Measurements from ENCODE around the gene SDK1.

Gene SDK1

GRCh38 chr7:3270362-3270761, 30.7 kb upstream of the SDK1 start:
- H3K4me2 ChIP-seq (ENCODE audit: low read length), result no peak overlapping the region
- no peak overlapping the region for H3K9ac ChIP-seq
- H3K27me3 ChIP-seq (ENCODE audit: control insufficient read depth, insufficient read depth, low read length), result no peaks in the 10 kb centered on the region
- H3K27ac ChIP-seq, result no peak overlapping the region
- H3K4me1 ChIP-seq, result no peaks in the 10 kb centered on the region
- H3K79me2 ChIP-seq, result no peaks in the 10 kb centered on the region
- TF ChIP-seq CTCF (IDR thresholded peaks at IDR 0.05), result no peak
- H2AFZ ChIP-seq, result no peak overlapping the region
- H3K36me3 ChIP-seq (ENCODE audit: control insufficient read depth, insufficient read depth, low read length), result no peaks in the 10 kb centered on the region
- no peaks in the 10 kb centered on the region for H3K9me3 ChIP-seq (ENCODE audit: control insufficient read depth, low read length)
- H3K4me3 ChIP-seq (ENCODE audit: low read depth, low read length), result no peak overlapping the region

- Histone ChIP-seq H3K4me3 (ENCODE audit: low read depth, low read length) (no peak overlapping the region), H3K79me2 (no peaks in the 10 kb centered on the region), H3K27me3 (ENCODE audit: control insufficient read depth, insufficient read depth, low read length) (no peaks in the 10 kb centered on the region), H3K9ac (no peak overlapping the region), H3K9me3 (ENCODE audit: control insufficient read depth, low read length) (no peaks in the 10 kb centered on the region), H3K27ac (no peak overlapping the region), H2AFZ (no peak overlapping the region), H3K36me3 (ENCODE audit: control insufficient read depth, insufficient read depth, low read length) (no peaks in the 10 kb centered on the region), H3K4me2 (ENCODE audit: low read length) (no peak overlapping the region), H3K4me1 (no peaks in the 10 kb centered on the region)
- no peak for TF ChIP-seq CTCF (IDR thresholded peaks at IDR 0.05)
Measured at GRCh38 chr7:3271298-3271697, 29.8 kb upstream of the SDK1 start.

GRCh38 chr7:3272691-3273141, 28.3 kb upstream of the SDK1 start:
- no peak overlapping the region for H3K4me3 ChIP-seq (ENCODE audit: low read depth, low read length)
- no peak overlapping the region for H2AFZ ChIP-seq
- TF ChIP-seq CTCF (IDR thresholded peaks at IDR 0.05), result no peak
- H3K27ac ChIP-seq, result no peak overlapping the region
- no peaks in the 10 kb centered on the region for H3K36me3 ChIP-seq (ENCODE audit: control insufficient read depth, insufficient read depth, low read length)
- H3K4me1 ChIP-seq, result no peaks in the 10 kb centered on the region
- H3K9me3 ChIP-seq (ENCODE audit: control insufficient read depth, low read length), result no peaks in the 10 kb centered on the region
- H3K27me3 ChIP-seq (ENCODE audit: control insufficient read depth, insufficient read depth, low read length), result no peaks in the 10 kb centered on the region
- no peak overlapping the region for H3K4me2 ChIP-seq (ENCODE audit: low read length)
- H3K9ac ChIP-seq, result no peak overlapping the region
- H3K79me2 ChIP-seq, result no peaks in the 10 kb centered on the region

GRCh38 chr7:3274131-3274530, 26.9 kb upstream of the SDK1 start:
- Histone ChIP-seq H3K79me2 (no peaks in the 10 kb centered on the region), H3K27ac (no peak overlapping the region), H3K4me2 (ENCODE audit: low read length) (no peak overlapping the region), H3K4me1 (no peaks in the 10 kb centered on the region), H3K9me3 (ENCODE audit: control insufficient read depth, low read length) (no peaks in the 10 kb centered on the region), H3K36me3 (ENCODE audit: control insufficient read depth, insufficient read depth, low read length) (no peaks in the 10 kb centered on the region), H3K4me3 (ENCODE audit: low read depth, low read length) (no peak overlapping the region), H3K27me3 (ENCODE audit: control insufficient read depth, insufficient read depth, low read length) (no peaks in the 10 kb centered on the region), H2AFZ (no peak overlapping the region), H3K9ac (no peak overlapping the region)
- TF ChIP-seq CTCF (IDR thresholded peaks at IDR 0.05), result no peak

Data from parathyroid adenoma (tissue), 2 donors.